GM12801 (cell line): ENCODE data around the gene SEC11A.

Source experiments
- TF ChIP-seq, protein P1 (sequence below): IDR thresholded peaks from one replicate; pipeline ENCODE4 v1.5.1; 2011; ENCODE audit warnings: control low read depth; ENCODE audit not compliant: insufficient read length; ENCODE audit errors: extremely low read depth

The SEC11A gene

GRCh38 chr15:84645496-84645895, 70.4 kb downstream of the SEC11A start:
- TF ChIP-seq, protein P1, sequence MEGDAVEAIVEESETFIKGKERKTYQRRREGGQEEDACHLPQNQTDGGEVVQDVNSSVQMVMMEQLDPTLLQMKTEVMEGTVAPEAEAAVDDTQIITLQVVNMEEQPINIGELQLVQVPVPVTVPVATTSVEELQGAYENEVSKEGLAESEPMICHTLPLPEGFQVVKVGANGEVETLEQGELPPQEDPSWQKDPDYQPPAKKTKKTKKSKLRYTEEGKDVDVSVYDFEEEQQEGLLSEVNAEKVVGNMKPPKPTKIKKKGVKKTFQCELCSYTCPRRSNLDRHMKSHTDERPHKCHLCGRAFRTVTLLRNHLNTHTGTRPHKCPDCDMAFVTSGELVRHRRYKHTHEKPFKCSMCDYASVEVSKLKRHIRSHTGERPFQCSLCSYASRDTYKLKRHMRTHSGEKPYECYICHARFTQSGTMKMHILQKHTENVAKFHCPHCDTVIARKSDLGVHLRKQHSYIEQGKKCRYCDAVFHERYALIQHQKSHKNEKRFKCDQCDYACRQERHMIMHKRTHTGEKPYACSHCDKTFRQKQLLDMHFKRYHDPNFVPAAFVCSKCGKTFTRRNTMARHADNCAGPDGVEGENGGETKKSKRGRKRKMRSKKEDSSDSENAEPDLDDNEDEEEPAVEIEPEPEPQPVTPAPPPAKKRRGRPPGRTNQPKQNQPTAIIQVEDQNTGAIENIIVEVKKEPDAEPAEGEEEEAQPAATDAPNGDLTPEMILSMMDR = no peak

DNA sequence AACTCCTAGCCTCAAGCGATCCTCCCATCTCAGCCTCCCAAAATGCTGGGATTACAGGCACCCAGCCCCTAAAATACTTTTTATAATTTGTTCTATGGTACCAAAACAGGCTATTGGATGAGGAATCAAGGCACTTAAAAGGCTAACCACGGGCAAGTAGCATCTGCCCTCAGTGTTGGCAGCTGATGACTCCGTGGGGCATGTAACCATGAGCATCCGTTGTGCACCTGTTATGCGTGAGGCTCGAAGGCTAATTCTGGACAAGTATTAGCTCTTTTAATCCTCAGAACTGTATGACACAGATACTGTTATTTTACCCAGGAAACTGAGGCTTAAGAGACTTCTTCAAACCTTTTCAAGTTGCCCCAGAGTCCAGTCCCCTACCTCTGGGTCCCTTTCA, 72.1 kb downstream of the SEC11A start:
- TF ChIP-seq, protein P1 = no peak

GRCh38 chr15:84638103-84638502, 77.8 kb downstream of the SEC11A start:
- TF ChIP-seq, protein P1 = no peak

DNA sequence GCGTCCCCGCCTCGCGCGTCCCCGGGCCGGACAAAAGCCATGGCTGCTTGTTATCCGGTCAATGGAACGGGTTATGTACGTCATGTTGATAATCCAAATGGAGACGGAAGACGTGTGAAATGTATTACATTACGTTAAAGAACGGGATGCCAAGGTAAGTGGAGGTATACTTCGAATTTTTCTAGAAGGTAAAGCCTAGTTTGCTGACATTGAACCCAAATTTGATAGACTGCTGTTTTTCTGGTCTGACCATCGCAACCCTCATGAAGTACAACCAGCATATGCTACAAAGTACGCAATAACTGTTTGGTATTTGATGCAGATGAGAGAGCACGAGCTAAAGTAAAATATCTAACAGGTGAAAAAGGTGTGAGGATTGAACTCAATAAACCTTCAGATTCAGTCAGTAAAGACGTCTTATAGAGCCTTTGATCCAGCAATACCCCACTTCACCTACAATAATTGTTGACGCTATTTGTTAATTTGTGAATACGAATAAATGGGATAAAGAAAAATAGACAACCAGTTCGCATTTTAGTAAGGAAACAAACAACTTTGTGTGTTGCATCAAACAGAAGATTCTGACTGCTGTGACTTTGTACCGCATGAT, 81.6 kb downstream of the SEC11A start:
- TF ChIP-seq, protein P1 = no peak

GRCh38 chr15:84633311-84634227, 82.4 kb downstream of the SEC11A start:
- TF ChIP-seq, protein P1 = no peak

- TF ChIP-seq, protein P1 = no peak
These were observed 84.2 kb downstream of the SEC11A start for GRCh38 chr15:84631706-84632272.

DNA sequence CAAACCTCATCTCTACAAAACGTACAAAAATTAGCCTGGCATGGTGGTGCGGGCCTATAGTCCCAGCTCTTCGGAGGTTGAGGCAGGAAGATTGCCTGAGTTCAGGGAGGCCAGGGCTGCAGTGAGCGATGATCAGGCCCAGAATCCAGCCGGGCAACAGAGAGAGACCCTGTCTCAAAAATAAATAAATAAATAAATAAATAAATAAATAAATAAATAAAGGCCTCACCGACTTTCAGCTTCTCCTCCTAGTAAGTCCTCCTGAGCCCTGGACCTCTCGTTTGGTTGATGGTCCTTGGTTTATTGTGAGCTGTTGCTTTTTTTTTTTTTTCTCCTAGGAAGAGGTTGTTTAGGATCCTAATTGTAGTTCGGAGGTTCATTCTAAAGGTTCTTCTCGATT, 86.9 kb downstream of the SEC11A start:
- TF ChIP-seq, protein P1 = no peak
